NCI-H446 (cell line): Measurements from ENCODE around the gene SHMT2.
A peak's percentile ranks its signal among the peaks of the same experiment; 100 is the strongest.

Source experiments
- DNase-seq, 2 experiments: peaks; one replicate each; lab custom pipeline; 2025; lab: John Stamatoyannopoulos, UW

The SHMT2 gene

GRCh38 chr12:57227315-57228115 lies 2.0 kb upstream of the SHMT2 start:
- DNase-seq: no peak

GRCh38 chr12:57229046-57229633 lies 371 bp upstream of the SHMT2 start:
- no peak for DNase-seq

GRCh38 chr12:57230381-57231155 lies 1.1 kb downstream of the SHMT2 start:
- no peak for DNase-seq

- DNase-seq: no peak
Measured at GRCh38 chr12:57231276-57232021, 1.9 kb downstream of the SHMT2 start.

GRCh38 chr12:57232156-57232756 lies 2.7 kb downstream of the SHMT2 start:
- DNase-seq: no peak

GRCh38 chr12:57233357-57234232 lies 4.1 kb downstream of the SHMT2 start:
- no peak for DNase-seq

GRCh38 chr12:57234233-57234570 lies 4.7 kb downstream of the SHMT2 start:
- no peak for DNase-seq

- no peak for DNase-seq
Measured at GRCh38 chr12:57234571-57235016, 5.1 kb downstream of the SHMT2 start.

GRCh38 chr12:57235017-57235727 lies 5.7 kb downstream of the SHMT2 start:
- no peak for DNase-seq

- DNase-seq: no peak
Measured at GRCh38 chr12:57235728-57236131, 6.2 kb downstream of the SHMT2 start.

- no peak for DNase-seq
Measured at GRCh38 chr12:57236201-57236924, 6.9 kb downstream of the SHMT2 start.

- DNase-seq: no peak
Measured at GRCh38 chr12:57236925-57237595, 7.5 kb downstream of the SHMT2 start.

GRCh38 chr12:57237596-57237931 lies 8.1 kb downstream of the SHMT2 start:
- no peak for DNase-seq

GRCh38 chr12:57237932-57238853 lies 8.7 kb downstream of the SHMT2 start:
- DNase-seq: no peak

GRCh38 chr12:57238854-57239554 lies 9.5 kb downstream of the SHMT2 start:
- DNase-seq: peak; percentile 80 to 90

GRCh38 chr12:57239587-57240065 lies 10.1 kb downstream of the SHMT2 start:
- DNase-seq: peak in 1 of 2 experiments; percentile 44
